Ovary (tissue), 9 donors: Measurements from ENCODE around the gene DIMT1. TPM values are rescaled to one million over a fixed set of nuclear protein-coding genes. Genes with fewer than 3 reads are reported as not detected.
A peak's percentile ranks its signal among the peaks of the same experiment; 100 is the strongest.

Source experiments
- DNase-seq, 5 donors: peaks; one replicate each; pipeline ENCODE4 v3.0.0-alpha.2; 2019 to 2020
- H3K27ac ChIP-seq, 2 donors: fragments of 200-600 bp; one replicate each; pipeline versions ENCODE4 v1.5.1 to v1.8.0; 2019 to 2022
- H3K27me3 ChIP-seq: fragments of 200-600 bp; one replicate; pipeline ENCODE4 v1.8.0; 2022
- H3K36me3 ChIP-seq: fragments of 200-600 bp; sonication (generic); one replicate; pipeline ENCODE4 v1.5.1; 2019
- H3K4me1 ChIP-seq: one replicate; pipeline ENCODE4 v1.8.1; 2013; ENCODE audit warnings: mild to moderate bottlenecking, moderate library complexity; ENCODE audit not compliant: insufficient read depth
- H3K4me3 ChIP-seq: fragments of 200-600 bp; sonication (generic); one replicate; pipeline ENCODE4 v1.5.1; 2017
- H3K9me3 ChIP-seq, 2 donors: fragments of 200-600 bp in 1 of 2; sonication (generic) in 1 of 2; one replicate each; pipeline versions ENCODE4 v1.5.1 to v1.8.1; 2013 to 2019; ENCODE audit warnings: mild to moderate bottlenecking in 1 of 2, moderate library complexity in 1 of 2
- EP300 ChIP-seq: sonication (generic); formaldehyde crosslinking; IDR thresholded peaks from one replicate; pipeline ENCODE4 v1.6.1; 2017; ENCODE audit warnings: antibody characterized with exemption
- POLR2A ChIP-seq: fragments of 450-650 bp; IDR thresholded peaks from one replicate; pipeline ENCODE4 v1.6.1; 2017; ENCODE audit warnings: antibody characterized with exemption, mild to moderate bottlenecking, moderate library complexity
- WGBS, 3 donors: extraction: QIAGEN DNeasy Blood & Tissue Kit in 1 of 3; methylation state at CpG; one replicate each; pipeline versions ENCODE4 v1.1.5 to v1.1.7; 2013 to 2017; 5-methylcytosine and 5-hydroxymethylcytosine counted together
- intact Hi-C, 4 donors: fragments of 100-400 bp; cut with DNase I; formaldehyde crosslinking; loops; one replicate each; pipeline versions ENCODE4 v1.11.0 to v1.15.1; 2022 to 2023
- polyA plus RNA-seq, 2 donors: library from polyadenylated mRNA; stranded (reverse); fragments of 200-250 nt in 1 of 2; fragments of 350-450 nt in 1 of 2; fragmentation: Illumina TruSeq in 1 of 2; extraction: RNeasy Lipid Tissue Mini Kit (QIAGEN cat#74804) in 1 of 2; gene quantifications; one replicate each; pipeline ENCODE4 v1.2.3, GENCODE V29; 2013 to 2014
- total RNA-seq, 7 donors: library from RNA; depleted of rRNA in 2 of 7; stranded (reverse); fragments of >200 nt in 2 of 7; fragmentation: NEBNext Ultra II Directional in 3 of 7; extraction: Animal tissue kit (Norgen Biotek cat#: 25700) in 3 of 7; gene quantifications; one replicate each; pipeline versions ENCODE4 v1.1.0 to v1.2.4, GENCODE V29; 2016 to 2023
- TF ChIP-seq, protein P1 (sequence below), 3 donors: fragments of 450-650 bp in 2 of 3; fragments of 200-600 bp in 1 of 3; IDR thresholded peaks; one replicate each; pipeline versions ENCODE4 v1.5.1 to v1.8.0; 2016 to 2022; ENCODE audit warnings: antibody characterized with exemption in 3 of 3, mild to moderate bottlenecking in 1 of 3
- donor health status: DM: no; HTN: no; CAD: no; lungs with moderate emphysema.
- donor health status: DM: no; HTN: no; CAD: no.
- donor health status: Bipolar disorder and iron deficiency.
- donor health status: DM: yes; HTN: yes; CAD: no.
- donor health status: DM: no; HTN: no; CAD: no.
- donor health status: DM: yes; HTN: yes; CAD: no.

The DIMT1 gene
- total and polyA plus RNA-seq, 9 donors: 17.9 to 29.6 (median 21.7) TPM

GRCh38 chr5:62418462-62419076 lies 14.9 kb upstream of the DIMT1 start:
- no peak for DNase-seq
- no peaks in the 10 kb centered on the region for H3K9me3 ChIP-seq
- TF ChIP-seq, protein P1, sequence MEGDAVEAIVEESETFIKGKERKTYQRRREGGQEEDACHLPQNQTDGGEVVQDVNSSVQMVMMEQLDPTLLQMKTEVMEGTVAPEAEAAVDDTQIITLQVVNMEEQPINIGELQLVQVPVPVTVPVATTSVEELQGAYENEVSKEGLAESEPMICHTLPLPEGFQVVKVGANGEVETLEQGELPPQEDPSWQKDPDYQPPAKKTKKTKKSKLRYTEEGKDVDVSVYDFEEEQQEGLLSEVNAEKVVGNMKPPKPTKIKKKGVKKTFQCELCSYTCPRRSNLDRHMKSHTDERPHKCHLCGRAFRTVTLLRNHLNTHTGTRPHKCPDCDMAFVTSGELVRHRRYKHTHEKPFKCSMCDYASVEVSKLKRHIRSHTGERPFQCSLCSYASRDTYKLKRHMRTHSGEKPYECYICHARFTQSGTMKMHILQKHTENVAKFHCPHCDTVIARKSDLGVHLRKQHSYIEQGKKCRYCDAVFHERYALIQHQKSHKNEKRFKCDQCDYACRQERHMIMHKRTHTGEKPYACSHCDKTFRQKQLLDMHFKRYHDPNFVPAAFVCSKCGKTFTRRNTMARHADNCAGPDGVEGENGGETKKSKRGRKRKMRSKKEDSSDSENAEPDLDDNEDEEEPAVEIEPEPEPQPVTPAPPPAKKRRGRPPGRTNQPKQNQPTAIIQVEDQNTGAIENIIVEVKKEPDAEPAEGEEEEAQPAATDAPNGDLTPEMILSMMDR (IDR thresholded peaks at IDR 0.05): no peak
- TF ChIP-seq POLR2A: no peak
- no peak for TF ChIP-seq EP300
- intact Hi-C loops: no loop called here
- no peaks in the 10 kb centered on the region for H3K27me3 ChIP-seq
- H3K27ac ChIP-seq: no peak overlapping the region
- no peaks in the 10 kb centered on the region for H3K4me1 ChIP-seq
- H3K36me3 ChIP-seq: no peaks in the 10 kb centered on the region
- 87% methylated on average over 4 of the region's 4 CpGs for WGBS, 3 donors
- H3K4me3 ChIP-seq: no peak overlapping the region

- H3K27ac ChIP-seq: no peak overlapping the region
- intact Hi-C loops: no loop called here
- 48 to 56% (median 54%) methylated on average over 3 of the region's 3 CpGs for WGBS, 3 donors
- H3K27me3 ChIP-seq: no peaks in the 10 kb centered on the region
- no peaks in the 10 kb centered on the region for H3K9me3 ChIP-seq
- peaks cover 3% of the 10 kb centered on the region for H3K4me1 ChIP-seq
- DNase-seq: no peak
- TF ChIP-seq, protein P1 (IDR thresholded peaks at IDR 0.05): no peak
- no peak for TF ChIP-seq POLR2A
- TF ChIP-seq EP300: no peak
- peak overlapping the region; percentile 100 for H3K4me3 ChIP-seq
- H3K36me3 ChIP-seq: no peaks in the 10 kb centered on the region
Measured at GRCh38 chr5:62413711-62414110, 10.0 kb upstream of the DIMT1 start.

DNA sequence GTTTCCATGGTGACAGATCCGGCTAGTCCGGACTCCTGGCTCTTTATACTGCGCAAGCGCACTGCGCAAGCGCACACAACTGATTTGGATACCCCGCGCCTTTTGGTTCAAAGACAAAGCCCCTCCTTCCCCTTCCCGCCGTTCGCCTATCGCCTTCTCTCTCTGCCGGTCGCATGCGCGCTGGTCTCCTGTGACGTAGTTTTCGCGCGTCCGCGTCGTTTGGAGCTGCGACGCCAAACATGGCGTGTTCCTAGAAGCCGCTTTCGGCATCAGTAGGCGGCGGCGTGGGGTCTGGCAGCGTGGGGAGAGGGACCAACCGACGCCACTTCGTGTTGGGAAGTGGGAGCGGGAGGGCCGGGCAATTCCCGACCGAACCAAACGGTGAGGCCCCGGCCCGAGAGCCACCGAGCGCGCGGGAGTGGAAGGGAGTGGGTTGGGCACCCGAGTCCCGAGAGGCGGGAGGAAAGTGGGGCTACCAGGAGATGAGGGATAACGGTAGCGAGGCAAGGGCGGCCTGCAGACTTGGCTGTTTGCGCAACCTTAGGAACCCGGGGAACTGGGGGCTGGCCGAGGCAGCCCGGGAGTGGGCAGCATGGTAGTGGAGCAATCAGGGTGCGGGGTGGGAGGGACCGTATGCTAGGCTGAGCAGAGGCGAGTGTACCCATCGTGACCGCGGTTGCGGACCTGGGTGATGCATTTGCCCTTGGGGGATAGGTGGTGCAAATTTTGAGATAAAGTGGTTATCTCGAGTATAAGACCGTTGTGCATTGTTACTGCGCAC lies 9.0 kb upstream of the DIMT1 start, which contains the start of gene IPO11:
Gene IPO11 (plus strand): TSS at position 215 of the 781 bp plus-strand sequence. CDS start 24,517 bp downstream, outside the sequence.
- H3K9me3 ChIP-seq: no peaks in the 10 kb centered on the region
- peak; percentile 98 to 99 (median 98) for DNase-seq
- peak within 1 kb of the TSS; percentile 100 for H3K4me3 ChIP-seq
- whole genome bisulfite sequencing, 3 donors: 0 to 1% (median 1%) methylated on average over 66 of the region's 66 CpGs
- intact Hi-C loops: no loop called here
- TF ChIP-seq EP300 (no peak), POLR2A (peak; percentile 71)
- TF ChIP-seq, protein P1 (IDR thresholded peaks at IDR 0.05): no peak
- H3K27ac ChIP-seq: peak within 1 kb of the TSS in 1 of 2 donors; percentile 51
- H3K4me1 ChIP-seq: peaks cover 3% of the 10 kb centered on the region
- H3K27me3 ChIP-seq: no peaks in the 10 kb centered on the region
- H3K36me3 ChIP-seq: no peaks in the 10 kb centered on the region

DNA sequence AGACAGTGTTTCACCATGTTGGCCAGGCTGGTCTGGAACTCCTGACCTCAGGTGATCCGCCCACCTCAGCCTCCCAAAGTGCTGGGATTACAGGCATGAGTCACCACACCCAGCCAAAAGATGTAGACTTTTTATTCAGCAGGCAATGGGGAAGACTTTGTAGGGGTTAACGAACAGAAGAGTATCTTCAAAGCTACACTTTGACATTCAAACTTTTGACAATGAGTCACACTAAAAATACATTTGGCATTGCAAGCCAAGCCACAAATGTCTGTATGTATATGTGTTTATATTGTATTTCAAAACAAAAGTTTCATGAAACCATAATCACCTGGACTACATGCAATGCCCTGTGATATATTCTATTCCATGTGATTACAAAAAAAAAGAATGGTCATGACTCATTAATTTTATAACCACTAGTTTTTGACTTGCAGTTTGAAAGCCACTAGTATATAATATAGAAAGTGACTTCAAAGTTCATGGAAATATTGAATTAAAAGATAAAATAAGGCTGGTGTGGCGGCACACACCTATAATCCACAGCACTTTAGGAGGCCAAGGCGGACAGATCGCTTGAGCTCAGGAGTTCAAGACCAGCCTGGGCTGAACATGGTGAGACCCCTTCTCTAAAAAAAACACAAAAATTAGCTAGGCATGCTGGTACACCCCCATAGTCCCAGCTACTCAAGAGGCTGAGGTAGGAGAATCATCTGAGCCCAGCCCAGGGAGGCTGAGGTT lies 8.3 kb downstream of the DIMT1 start:
- no peaks in the 10 kb centered on the region for H3K4me1 ChIP-seq
- no peaks in the 10 kb centered on the region for H3K9me3 ChIP-seq
- H3K36me3 ChIP-seq: no peaks in the 10 kb centered on the region
- TF ChIP-seq POLR2A (no peak), EP300 (no peak)
- TF ChIP-seq, protein P1 (IDR thresholded peaks at IDR 0.05): no peak
- no peak overlapping the region for H3K27ac ChIP-seq
- H3K4me3 ChIP-seq: no peak overlapping the region
- WGBS, 3 donors: 87 to 93% (median 89%) methylated on average over 5 of the region's 5 CpGs
- DNase-seq: no peak
- H3K27me3 ChIP-seq: no peaks in the 10 kb centered on the region
- intact Hi-C loops: no loop called here
